K562 (cell line): ENCODE data around the gene ERBB4. TPM values are rescaled to one million over a fixed set of nuclear protein-coding genes. Genes with fewer than 3 reads are reported as not detected.

Experiments used
- ATAC-seq: fragments of 200-7000 bp; cut with Tn5 transposase; 3 replicates; pipeline ENCODE4 v1.9.1; 2020; ENCODE audit warnings: moderate library complexity
- BruUV-seq: library from RNA; stranded (reverse); fragments of 400-500 nt; replicated peaks from 2 replicates; lab custom pipeline; 2021; lab: Mats Ljungman, UMichigan
- CTCF ChIA-PET: fragments of 300-600 bp; formaldehyde crosslinking; extraction: SDS; loops from one replicate; lab custom pipeline; 2021; ENCODE audit warnings: low intra/inter-chr PET ratio; lab: Yijun Ruan, JAX
- POLR2A ChIA-PET: fragments of 300-600, 350-650 bp; sonication (Branson Sonifier 250); formaldehyde crosslinking; extraction: SDS; loops from one replicate; lab custom pipeline; 2021; ENCODE audit warnings: antibody characterized with exemption, inconsistent platforms; lab: Yijun Ruan, JAX
- DNase-seq, 4 experiments: peaks; one replicate each; pipeline versions ENCODE4 v3.0.0 to v3.0.0-alpha.2; 2011 to 2018; ENCODE audit warnings: low spot score in 3 of 4, mixed read lengths in 3 of 4; ENCODE audit errors: extremely low read depth in 1 of 4
- FAIRE-seq: peaks from 2 replicates; lab custom pipeline; 2011; peaks lifted over from hg19 to GRCh38; lab: Jason Lieb, UNC
- H2AFZ ChIP-seq: 2 replicates; pipeline ENCODE4 v1.6.0; 2011; ENCODE audit warnings: low read depth, low read length, control low read depth, inconsistent platforms
- H3K27ac ChIP-seq: fragments of 200-600 bp; 3 replicates; pipeline ENCODE4 v1.8.0; 2011; ENCODE audit warnings: low read depth, mild to moderate bottlenecking, control low read depth, inconsistent platforms, low read length, moderate library complexity, mixed read lengths; ENCODE audit errors: extremely low read depth
- H3K27me3 ChIP-seq, 2 experiments: fragments of 300-600 bp in 1 of 2; 2 replicates in 1 of 2; 3 replicates in 1 of 2; pipeline versions ENCODE4 v1.6.0 to v1.8.0; 2011; ENCODE audit warnings: inconsistent platforms in 2 of 2, low read length in 2 of 2, mild to moderate bottlenecking in 1 of 2, mixed read lengths in 1 of 2, moderate library complexity in 1 of 2; ENCODE audit not compliant: control insufficient read depth in 2 of 2, insufficient read depth in 2 of 2
- H3K36me3 ChIP-seq: fragments of 300-600 bp; 3 replicates; pipeline ENCODE4 v1.8.0; 2011; ENCODE audit warnings: mild to moderate bottlenecking, low read length, inconsistent platforms; ENCODE audit not compliant: control insufficient read depth, insufficient read depth
- H3K4me1 ChIP-seq, 2 experiments: fragments of 200-600 bp in 1 of 2; replicated peaks in 1 of 2; 2 replicates in 1 of 2; 3 replicates in 1 of 2; pipeline versions ENCODE4 v1.5.1 to v1.8.0; 2011; ENCODE audit warnings: inconsistent platforms in 2 of 2, low read length in 2 of 2, mild to moderate bottlenecking in 1 of 2, mixed read lengths in 1 of 2, moderate library complexity in 1 of 2; ENCODE audit not compliant: control insufficient read depth in 2 of 2, insufficient read depth in 2 of 2
- H3K4me2 ChIP-seq: 2 replicates; pipeline ENCODE4 v1.6.1; 2011; ENCODE audit warnings: low read length, control low read depth, inconsistent platforms, mixed read lengths; ENCODE audit not compliant: insufficient read depth
- H3K4me3 ChIP-seq: fragments of 200-600 bp; sonication (generic), shearing (Covaris generic); 2 replicates; pipeline ENCODE4 v1.5.1; 2016; ENCODE audit warnings: control low read depth, inconsistent platforms
- H3K79me2 ChIP-seq: fragments of 200-600 bp; 3 replicates; pipeline ENCODE4 v1.8.0; 2011; ENCODE audit warnings: low read length, inconsistent platforms; ENCODE audit not compliant: control insufficient read depth, insufficient read depth
- H3K9ac ChIP-seq, 2 experiments: 2 replicates each; pipeline versions ENCODE4 v1.6.0 to v1.6.1; 2011; ENCODE audit warnings: low read depth in 2 of 2, low read length in 2 of 2, control low read depth in 1 of 2, inconsistent platforms in 1 of 2, mild to moderate bottlenecking in 1 of 2, mixed read lengths in 1 of 2; ENCODE audit not compliant: insufficient read depth in 1 of 2
- H3K9me1 ChIP-seq: one replicate; pipeline ENCODE4 v1.6.0; 2011; ENCODE audit warnings: inconsistent platforms, mild to moderate bottlenecking, low read length, moderate library complexity; ENCODE audit not compliant: control insufficient read depth, insufficient read depth
- H3K9me3 ChIP-seq: replicated peaks from 2 replicates; pipeline ENCODE4 v1.5.1; 2011; ENCODE audit warnings: low read depth, low read length, inconsistent platforms; ENCODE audit not compliant: control insufficient read depth, insufficient read depth
- H4K20me1 ChIP-seq: replicated peaks from 2 replicates; pipeline ENCODE4 v1.6.1; 2011; ENCODE audit warnings: low read length, inconsistent platforms, mixed read lengths; ENCODE audit not compliant: control insufficient read depth, insufficient read depth
- CGGBP1 ChIP-seq: fragments of 250-450 bp; sonication (Bioruptor Pico); IDR thresholded peaks from 2 replicates; pipeline ENCODE4 v1.9.0; 2021; ENCODE audit warnings: mild to moderate bottlenecking
- ERF ChIP-seq: fragments of 450-650 bp; formaldehyde crosslinking; IDR thresholded peaks from 2 replicates; pipeline ENCODE4 v1.4.0; 2020; ENCODE audit warnings: mild to moderate bottlenecking, mixed read lengths
- GATA2 ChIP-seq: sonication (generic); formaldehyde crosslinking; IDR thresholded peaks from 2 replicates; pipeline ENCODE4 v1.4.0; 2020; ENCODE audit warnings: mild to moderate bottlenecking, missing genetic modification reagents
- LCOR ChIP-seq: sonication (generic); formaldehyde crosslinking; IDR thresholded peaks from 2 replicates; pipeline ENCODE4 v1.8.0; 2022; ENCODE audit warnings: mild to moderate bottlenecking, missing genetic modification reagents
- RREB1 ChIP-seq: fragments of 250-450 bp; sonication (Bioruptor Pico); IDR thresholded peaks from 2 replicates; pipeline ENCODE4 v1.4.0; 2020
- VEZF1 ChIP-seq: fragments of 200-800 bp; sonication (Bioruptor generic); IDR thresholded peaks from 2 replicates; pipeline ENCODE4 v1.6.1; 2017; ENCODE audit warnings: missing genetic modification characterization, missing compliant biosample characterization
- YY1 ChIP-seq, 3 experiments: IDR thresholded peaks; 2 replicates each; pipeline ENCODE4 v1.6.1; 2011; ENCODE audit warnings: low read length in 2 of 3, mild to moderate bottlenecking in 2 of 3, moderate library complexity in 2 of 3, borderline replicate concordance in 1 of 3, control low read depth in 1 of 3, low read depth in 1 of 3; ENCODE audit not compliant: insufficient read depth in 3 of 3, insufficient replicate concordance in 2 of 3, control insufficient read depth in 1 of 3, insufficient read length in 1 of 3; ENCODE audit errors: extremely low read depth in 1 of 3
- ZNF699 ChIP-seq: fragments of 250-450 bp; sonication (Bioruptor Pico); IDR thresholded peaks from 2 replicates; pipeline ENCODE4 v1.8.0; 2021; ENCODE audit warnings: mild to moderate bottlenecking, moderate library complexity; ENCODE audit not compliant: insufficient replicate concordance
- WGBS: fragments of 100-300 bp; shearing (Covaris generic); methylation state at CpG from one replicate; pipeline ENCODE4 v1.1.6; 2016; ENCODE audit warnings: low coverage, mixed read lengths; ENCODE audit not compliant: insufficient coverage; ENCODE audit errors: missing lambda C conversion rate; 5-methylcytosine and 5-hydroxymethylcytosine counted together
- in situ Hi-C: fragments of 300-500 bp; cut with MboI; formaldehyde crosslinking; loops from 4 replicates; pipeline ENCODE4 v1.15.0; 2018; ENCODE audit warnings: inconsistent platforms, mixed read lengths
- intact Hi-C: fragments of 100-400 bp; cut with micrococcal nuclease; formaldehyde crosslinking; loops from 2 replicates; pipeline ENCODE4 v1.14.2; 2022
- polyA plus RNA-seq, 8 experiments: library from polyadenylated mRNA; depleted of rRNA in 4 of 8; stranded (reverse) in 5 of 8; unstranded in 3 of 8; fragments of >200 nt; fragmentation: Nextera tagmentation in 2 of 8; fragmentation: Illumina TruSeq in 1 of 8; extraction: Ambion mirVana in 2 of 8; extraction: Trizol in 1 of 8; gene quantifications; 2 replicates each; pipeline versions ENCODE4 v1.2.1 to v1.2.3, GENCODE V29; 2011 to 2014; ENCODE audit warnings: inconsistent platforms in 1 of 8, missing spikeins in 1 of 8
- total RNA-seq, 7 experiments: library from RNA; depleted of rRNA in 6 of 7; stranded (reverse); fragments of >200 nt in 6 of 7; fragmentation: Illumina TruSeq in 2 of 7; extraction: Trizol in 2 of 7; gene quantifications; 2 replicates each; pipeline versions ENCODE4 v1.2.1 to v1.2.3, GENCODE V29; 2011 to 2021; ENCODE audit warnings: low replicate concordance in 1 of 7
- TF ChIP-seq, protein P1 (sequence below): sonication (generic); IDR thresholded peaks from 2 replicates; pipeline ENCODE4 v1.6.1; 2016
- TF ChIP-seq, protein P2 (sequence below): sonication (generic); formaldehyde crosslinking; IDR thresholded peaks from 2 replicates; pipeline ENCODE4 v1.8.1; 2023; ENCODE audit warnings: mild to moderate bottlenecking, missing genetic modification reagents

Gene ERBB4
- total and polyA plus RNA-seq, 9 of the 15 experiments (the other 6 are each of a cell fraction or from before 2014, with no cell fraction given): not detected

GRCh38 chr2:211494536-211494935 is 1044.1 kb downstream of the ERBB4 start (continued):
- TF ChIP-seq, protein P1, sequence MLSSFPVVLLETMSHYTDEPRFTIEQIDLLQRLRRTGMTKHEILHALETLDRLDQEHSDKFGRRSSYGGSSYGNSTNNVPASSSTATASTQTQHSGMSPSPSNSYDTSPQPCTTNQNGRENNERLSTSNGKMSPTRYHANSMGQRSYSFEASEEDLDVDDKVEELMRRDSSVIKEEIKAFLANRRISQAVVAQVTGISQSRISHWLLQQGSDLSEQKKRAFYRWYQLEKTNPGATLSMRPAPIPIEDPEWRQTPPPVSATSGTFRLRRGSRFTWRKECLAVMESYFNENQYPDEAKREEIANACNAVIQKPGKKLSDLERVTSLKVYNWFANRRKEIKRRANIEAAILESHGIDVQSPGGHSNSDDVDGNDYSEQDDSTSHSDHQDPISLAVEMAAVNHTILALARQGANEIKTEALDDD: no peak
- TF ChIP-seq, protein P2, sequence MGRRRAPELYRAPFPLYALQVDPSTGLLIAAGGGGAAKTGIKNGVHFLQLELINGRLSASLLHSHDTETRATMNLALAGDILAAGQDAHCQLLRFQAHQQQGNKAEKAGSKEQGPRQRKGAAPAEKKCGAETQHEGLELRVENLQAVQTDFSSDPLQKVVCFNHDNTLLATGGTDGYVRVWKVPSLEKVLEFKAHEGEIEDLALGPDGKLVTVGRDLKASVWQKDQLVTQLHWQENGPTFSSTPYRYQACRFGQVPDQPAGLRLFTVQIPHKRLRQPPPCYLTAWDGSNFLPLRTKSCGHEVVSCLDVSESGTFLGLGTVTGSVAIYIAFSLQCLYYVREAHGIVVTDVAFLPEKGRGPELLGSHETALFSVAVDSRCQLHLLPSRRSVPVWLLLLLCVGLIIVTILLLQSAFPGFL (CRISPR knock-in tag): no peak
- TF ChIP-seq GATA2 (CRISPR knock-in tag): no peak
- no peak for TF ChIP-seq LCOR
- TF ChIP-seq CGGBP1 (CRISPR knock-in tag): no peak
- TF ChIP-seq, all 486 proteins: peak for 0

- no peaks in the 10 kb centered on the region for H3K4me1 ChIP-seq
- intact Hi-C loops: no loop called here
- H3K4me3 ChIP-seq: no peak overlapping the region
- no peaks in the 10 kb centered on the region for H3K9me1 ChIP-seq
- H3K27me3 ChIP-seq: no peaks in the 10 kb centered on the region
- H2AFZ ChIP-seq: no peak overlapping the region
- ChIA-PET CTCF (no interaction called here), POLR2A (no interaction called here)
- DNase-seq: no peak
- H3K9ac ChIP-seq: no peak overlapping the region
- no peak overlapping the region for H3K27ac ChIP-seq
- H3K9me3 ChIP-seq: no peaks in the 10 kb centered on the region
- no peak for FAIRE-seq
- H3K79me2 ChIP-seq: no peaks in the 10 kb centered on the region
- no peak for ATAC-seq
- 0% methylated on average over 8 of the region's 8 CpGs for WGBS
- H3K36me3 ChIP-seq: no peaks in the 10 kb centered on the region
- H3K4me2 ChIP-seq: no peak overlapping the region
- in situ Hi-C loops: no loop called here
- no TSS peak for BruUV-seq
- no peaks in the 10 kb centered on the region for H4K20me1 ChIP-seq
- no peak for TF ChIP-seq ERF
- TF ChIP-seq RREB1 (CRISPR knock-in tag): no peak
- no peak for TF ChIP-seq ZNF699 (CRISPR knock-in tag)
- TF ChIP-seq YY1 (IDR thresholded peaks at IDR 0.05; ENCODE audit: borderline replicate concordance in 1 of 3, control insufficient read depth in 1 of 3, extremely low read depth in 1 of 3, insufficient read depth in 3 of 3, insufficient read length in 1 of 3, insufficient replicate concordance in 2 of 3, low read depth in 1 of 3, low read length in 2 of 3): no peak
- no peak for TF ChIP-seq VEZF1 (CRISPR knock-in tag)
Measured at GRCh38 chr2:211494085-211494484, 1044.5 kb downstream of the ERBB4 start.
